G401 (cell line): Measurements from ENCODE around the gene PCDHB14. TPM values are rescaled to one million over a fixed set of nuclear protein-coding genes. Genes with fewer than 3 reads are reported as not detected.
"Not testable (repeated sequence)": the region's sequence is repeated elsewhere in the genome, so short reads cannot be mapped to it uniquely, and the experiment has no call there.

Source experiments
- DNase-seq: peaks from one replicate; pipeline ENCODE4 v3.0.0-alpha.2; 2015; ENCODE audit warnings: low spot score
- in situ Hi-C: cut with HindIII; loops from 2 replicates; pipeline ENCODE4 v1.10.0; 2016; ENCODE audit warnings: low sequenced_read_pairs, mixed read lengths
- total RNA-seq: library from RNA; depleted of rRNA; stranded (reverse); fragments of >200 nt; shearing (Covaris generic); gene quantifications from 2 replicates; pipeline ENCODE4 v1.2.3, GENCODE V29; 2014; rRNA removed

Gene PCDHB14
- total RNA-seq: 0.27 and 0.55 TPM in 2 replicates

DNA sequence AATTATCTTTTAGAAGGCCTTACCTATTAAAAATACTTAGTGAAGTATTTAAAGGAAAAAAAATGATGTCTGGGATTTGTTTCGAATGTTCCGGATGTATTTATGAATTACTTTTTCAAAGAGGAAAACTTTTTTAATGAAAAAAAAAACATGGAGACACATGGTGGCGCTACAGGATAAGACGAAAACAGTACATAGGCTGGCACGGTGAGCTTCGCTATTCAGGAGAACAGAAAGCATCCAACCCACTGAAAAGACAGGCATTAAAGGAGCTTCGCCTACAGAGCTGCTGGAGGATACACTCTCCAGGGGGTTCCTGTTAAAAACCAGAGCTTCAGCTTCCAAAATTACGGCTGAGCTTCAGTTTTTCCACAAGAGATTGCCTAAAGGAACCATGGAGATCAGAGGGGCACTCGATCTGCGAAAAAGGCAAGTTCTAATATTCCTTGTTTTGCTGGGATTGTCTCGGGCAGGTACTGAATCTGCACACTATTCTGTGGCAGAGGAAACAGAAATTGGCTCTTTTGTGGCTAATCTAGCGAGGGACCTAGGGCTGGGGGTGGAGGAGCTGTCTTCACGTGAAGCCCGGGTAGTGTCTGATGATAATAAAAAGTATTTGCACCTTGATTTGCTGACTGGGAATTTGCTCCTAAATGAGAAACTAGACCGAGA lies at the start of gene PCDHB14:
PCDHB14 (plus strand) TSS at position 232 of the 672 bp plus-strand sequence; CDS start at position 395, 163 bp downstream.
- DNase-seq: peak; percentile 58
- in situ Hi-C loops: no loop called here

DNA sequence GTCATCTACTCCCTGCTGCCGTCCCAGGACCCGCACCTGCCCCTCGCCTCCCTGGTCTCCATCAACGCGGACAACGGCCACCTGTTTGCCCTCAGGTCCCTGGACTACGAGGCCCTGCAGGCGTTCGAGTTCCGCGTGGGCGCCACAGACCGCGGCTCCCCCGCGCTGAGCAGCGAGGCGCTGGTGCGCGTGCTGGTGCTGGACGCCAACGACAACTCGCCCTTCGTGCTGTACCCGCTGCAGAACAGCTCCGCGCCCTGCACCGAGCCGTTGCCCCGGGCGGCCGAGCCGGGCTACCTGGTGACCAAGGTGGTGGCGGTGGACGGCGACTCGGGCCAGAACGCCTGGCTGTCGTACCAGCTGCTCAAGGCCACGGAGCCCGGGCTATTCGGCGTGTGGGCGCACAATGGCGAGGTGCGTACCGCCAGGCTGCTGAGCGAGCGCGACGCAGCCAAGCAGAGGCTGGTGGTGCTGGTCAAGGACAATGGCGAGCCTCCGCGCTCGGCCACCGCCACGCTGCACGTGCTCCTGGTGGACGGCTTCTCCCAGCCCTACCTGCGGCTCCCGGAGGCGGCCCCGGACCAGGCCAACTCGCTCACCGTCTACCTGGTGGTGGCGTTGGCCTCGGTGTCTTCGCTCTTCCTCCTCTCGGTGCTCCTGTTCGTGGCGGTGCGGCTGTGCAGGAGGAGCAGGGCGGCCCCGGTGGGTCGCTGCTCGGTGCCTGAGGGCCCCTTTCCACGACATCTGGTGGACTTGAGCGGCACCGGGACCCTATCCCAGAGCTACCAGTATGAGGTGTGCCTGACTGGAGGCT lies 48.6 kb upstream of the PCDHB14 start:
- not testable (repeated sequence) for DNase-seq
- in situ Hi-C loops: loop anchor here (25.0 kb wide), 1 partner anchor 388 kb away; no protein-coding TSS in a partner anchor

GRCh38 chr5:141175933-141176332 lies 47.2 kb upstream of the PCDHB14 start:
- in situ Hi-C loops: loop anchor here (25.0 kb wide), 1 partner anchor 386 kb away; no protein-coding TSS in a partner anchor
- no peak for DNase-seq

GRCh38 chr5:141177577-141178191 lies 45.5 kb upstream of the PCDHB14 start, which contains the start of gene PCDHB8:
PCDHB8 (plus strand) TSS chr5:141177790; CDS start chr5:141178035, 245 bp downstream.
- in situ Hi-C loops: loop anchor here (25.0 kb wide), 1 partner anchor 385 kb away; no protein-coding TSS in a partner anchor
- DNase-seq: not testable (repeated sequence)

DNA sequence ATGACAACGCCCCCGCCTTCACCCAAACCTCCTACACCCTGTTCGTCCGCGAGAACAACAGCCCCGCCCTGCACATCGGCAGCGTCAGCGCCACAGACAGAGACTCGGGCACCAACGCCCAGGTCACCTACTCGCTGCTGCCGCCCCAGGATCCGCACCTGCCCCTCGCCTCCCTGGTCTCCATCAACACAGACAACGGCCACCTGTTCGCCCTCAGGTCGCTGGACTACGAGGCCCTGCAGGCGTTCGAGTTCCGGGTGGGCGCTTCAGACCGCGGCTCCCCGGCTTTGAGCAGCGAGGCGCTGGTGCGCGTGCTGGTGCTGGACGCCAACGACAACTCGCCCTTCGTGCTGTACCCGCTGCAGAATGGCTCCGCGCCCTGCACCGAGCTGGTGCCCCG lies 43.8 kb upstream of the PCDHB14 start:
- not testable (repeated sequence) for DNase-seq
- in situ Hi-C loops: loop anchor here (25.0 kb wide), 1 partner anchor 383 kb away; no protein-coding TSS in a partner anchor

DNA sequence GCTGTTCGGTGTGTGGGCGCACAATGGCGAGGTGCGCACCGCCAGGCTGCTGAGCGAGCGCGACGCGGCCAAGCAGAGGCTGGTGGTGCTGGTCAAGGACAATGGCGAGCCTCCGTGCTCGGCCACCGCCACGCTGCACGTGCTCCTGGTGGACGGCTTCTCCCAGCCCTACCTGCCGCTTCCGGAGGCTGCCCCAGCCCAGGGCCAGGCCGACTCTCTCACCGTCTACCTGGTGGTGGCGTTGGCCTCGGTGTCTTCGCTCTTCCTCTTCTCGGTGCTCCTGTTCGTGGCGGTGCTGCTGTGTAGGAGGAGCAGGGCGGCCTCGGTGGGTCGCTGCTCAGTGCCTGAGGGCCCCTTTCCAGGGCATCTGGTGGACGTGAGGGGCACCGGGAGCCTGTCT lies 43.3 kb upstream of the PCDHB14 start:
- not testable (repeated sequence) for DNase-seq
- in situ Hi-C loops: loop anchor here (25.0 kb wide), 1 partner anchor 382 kb away; no protein-coding TSS in a partner anchor

DNA sequence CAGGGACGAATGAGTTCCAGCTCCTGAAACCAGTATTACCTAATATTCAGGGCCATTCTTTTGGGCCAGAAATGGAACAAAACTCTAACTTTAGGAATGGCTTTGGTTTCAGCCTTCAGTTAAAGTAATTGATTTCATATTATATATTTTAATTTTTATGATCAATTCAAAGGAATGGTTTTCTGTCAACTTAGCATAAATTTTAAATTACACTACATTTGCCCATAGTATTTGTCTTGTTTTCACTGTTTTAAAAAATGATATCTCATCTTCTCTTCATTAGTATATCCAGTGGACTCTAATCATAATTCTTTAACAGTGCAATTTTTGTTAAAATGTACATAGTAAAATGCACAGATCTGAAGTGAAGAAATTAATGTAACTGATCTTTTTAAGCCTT lies 42.8 kb upstream of the PCDHB14 start:
- in situ Hi-C loops: loop anchor here (25.0 kb wide), 1 partner anchor 382 kb away; no protein-coding TSS in a partner anchor
- no peak for DNase-seq

- DNase-seq: peak; percentile 72
- in situ Hi-C loops: loop anchor here (25.0 kb wide), 1 partner anchor 380 kb away; no protein-coding TSS in a partner anchor
These were observed 40.9 kb upstream of the PCDHB14 start, which contains the start of gene PCDHB16 for GRCh38 chr5:141182248-141182647. PCDHB16 (plus strand) TSS chr5:141182387; CDS start chr5:141182560, 173 bp downstream.

DNA sequence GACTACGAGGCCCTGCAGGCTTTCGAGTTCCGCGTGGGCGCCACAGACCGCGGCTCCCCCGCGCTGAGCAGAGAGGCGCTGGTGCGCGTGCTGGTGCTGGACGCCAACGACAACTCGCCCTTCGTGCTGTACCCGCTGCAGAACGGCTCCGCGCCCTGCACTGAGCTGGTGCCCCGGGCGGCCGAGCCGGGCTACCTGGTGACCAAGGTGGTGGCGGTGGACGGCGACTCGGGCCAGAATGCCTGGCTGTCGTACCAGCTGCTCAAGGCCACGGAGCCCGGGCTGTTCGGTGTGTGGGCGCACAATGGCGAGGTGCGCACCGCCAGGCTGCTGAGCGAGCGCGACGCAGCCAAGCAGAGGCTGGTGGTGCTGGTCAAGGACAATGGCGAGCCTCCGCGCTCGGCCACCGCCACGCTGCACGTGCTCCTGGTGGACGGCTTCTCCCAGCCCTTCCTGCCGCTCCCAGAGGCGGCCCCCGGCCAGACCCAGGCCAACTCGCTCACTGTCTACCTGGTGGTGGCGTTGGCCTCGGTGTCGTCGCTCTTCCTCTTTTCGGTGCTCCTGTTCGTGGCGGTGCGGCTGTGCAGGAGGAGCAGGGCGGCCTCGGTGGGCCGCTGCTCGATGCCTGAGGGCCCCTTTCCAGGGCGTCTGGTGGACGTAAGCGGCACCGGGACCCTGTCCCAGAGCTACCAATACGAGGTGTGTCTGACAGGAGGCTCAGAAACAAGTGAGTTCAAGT lies 38.9 kb upstream of the PCDHB14 start:
- in situ Hi-C loops: loop anchor here (25.0 kb wide), 1 partner anchor 378 kb away; no protein-coding TSS in a partner anchor
- DNase-seq: not testable (repeated sequence)

- DNase-seq: peak; percentile 34
- in situ Hi-C loops: loop anchor here (25.0 kb wide), 1 partner anchor 375 kb away; no protein-coding TSS in a partner anchor
These were observed 36.1 kb upstream of the PCDHB14 start, which contains the start of gene PCDHB9 for GRCh38 chr5:141186897-141187512. PCDHB9 (plus strand) TSS chr5:141187161; CDS start chr5:141187319, 158 bp downstream.

GRCh38 chr5:141188682-141189081 lies 34.5 kb upstream of the PCDHB14 start:
- in situ Hi-C loops: loop anchor here (25.0 kb wide), 1 partner anchor 374 kb away; no protein-coding TSS in a partner anchor
- DNase-seq: not testable (repeated sequence)

- in situ Hi-C loops: loop anchor here (25.0 kb wide), 1 partner anchor 373 kb away; no protein-coding TSS in a partner anchor
- DNase-seq: not testable (repeated sequence)
These were observed 34.0 kb upstream of the PCDHB14 start for GRCh38 chr5:141189131-141189530.

- DNase-seq: peak; percentile 57
- in situ Hi-C loops: loop anchor here (25.0 kb wide), 1 partner anchor 370 kb away; no protein-coding TSS in a partner anchor
These were observed 30.9 kb upstream of the PCDHB14 start, which contains the start of gene PCDHB10 for GRCh38 chr5:141192110-141192725. PCDHB10 (plus strand) TSS chr5:141192353; CDS start chr5:141192553, 200 bp downstream.

DNA sequence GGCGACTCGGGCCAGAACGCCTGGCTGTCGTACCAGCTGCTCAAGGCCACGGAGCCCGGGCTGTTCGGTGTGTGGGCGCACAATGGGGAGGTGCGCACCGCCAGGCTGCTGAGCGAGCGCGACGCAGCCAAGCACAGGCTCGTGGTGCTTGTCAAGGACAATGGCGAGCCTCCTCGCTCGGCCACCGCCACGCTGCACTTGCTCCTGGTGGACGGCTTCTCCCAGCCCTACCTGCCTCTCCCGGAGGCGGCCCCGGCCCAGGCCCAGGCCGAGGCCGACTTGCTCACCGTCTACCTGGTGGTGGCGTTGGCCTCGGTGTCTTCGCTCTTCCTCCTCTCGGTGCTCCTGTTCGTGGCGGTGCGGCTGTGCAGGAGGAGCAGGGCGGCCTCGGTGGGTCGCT lies 28.8 kb upstream of the PCDHB14 start:
- in situ Hi-C loops: loop anchor here (25.0 kb wide), 1 partner anchor 368 kb away; no protein-coding TSS in a partner anchor

DNA sequence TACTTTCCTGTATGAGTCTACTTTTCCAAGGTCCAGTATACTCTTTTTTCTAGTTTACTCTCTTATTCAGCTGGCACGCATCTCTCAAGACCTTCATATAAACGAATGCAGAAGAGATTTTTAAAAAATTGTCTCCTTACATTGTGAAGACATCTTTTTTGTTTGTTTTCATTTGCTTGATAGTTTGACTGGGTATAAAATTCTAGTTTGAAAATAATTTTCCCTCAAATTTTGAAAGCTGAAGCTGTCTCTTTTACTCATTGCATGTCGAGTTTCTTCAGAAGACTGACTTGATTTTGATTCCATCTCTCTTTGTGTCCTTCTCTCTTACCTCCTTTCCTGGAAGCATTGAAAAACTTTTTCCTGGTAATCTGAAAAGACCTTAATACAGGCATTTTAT lies 26.8 kb upstream of the PCDHB14 start:
- in situ Hi-C loops: loop anchor here (25.0 kb wide), 1 partner anchor 366 kb away; no protein-coding TSS in a partner anchor
- DNase-seq: no peak

More for the DNA sequence above, 28.8 kb upstream of the PCDHB14 start:
- DNase-seq: not testable (repeated sequence)

DNA sequence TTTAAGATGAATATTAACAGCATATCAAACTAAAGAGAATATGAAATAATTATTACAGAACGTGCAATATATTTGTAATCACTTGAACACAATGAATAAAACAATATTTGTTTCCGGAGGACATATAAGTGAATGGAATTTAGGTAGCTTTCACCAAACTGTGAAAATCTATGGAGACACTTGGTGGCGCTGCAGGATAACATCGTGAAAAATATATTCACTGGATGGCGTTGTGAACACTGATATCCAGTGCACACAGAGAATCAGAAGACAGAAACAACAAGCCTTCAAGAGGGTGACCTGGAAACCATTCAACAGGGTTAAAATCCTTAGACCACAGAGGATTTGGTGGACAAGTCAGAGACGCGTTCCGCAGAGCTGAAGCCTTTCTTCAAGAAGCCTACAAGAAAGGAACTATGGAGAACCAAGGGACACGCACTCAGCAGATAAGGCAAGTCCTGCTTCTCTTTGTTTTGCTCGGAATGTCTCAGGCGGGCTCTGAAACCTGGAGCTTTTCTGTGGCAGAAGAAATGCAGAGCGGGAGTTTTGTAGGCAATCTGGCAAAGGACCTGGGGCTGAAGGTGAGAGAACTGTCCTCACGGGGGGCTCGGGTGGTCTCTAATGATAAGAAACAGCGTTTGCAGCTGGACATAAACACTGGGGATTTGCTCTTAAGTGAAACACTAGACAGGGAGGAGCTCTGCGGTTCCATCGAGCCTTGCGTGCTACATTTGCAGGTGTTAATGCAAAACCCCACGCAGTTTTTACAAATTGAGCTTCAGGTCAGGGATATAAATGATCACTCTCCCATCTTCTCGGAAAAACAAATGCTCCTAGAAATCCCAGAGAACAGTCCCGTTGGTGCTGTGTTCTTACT lies 23.5 kb upstream of the PCDHB14 start, which contains the start of gene PCDHB11:
PCDHB11 (plus strand) TSS at position 269 of the 877 bp plus-strand sequence; CDS start at position 417, 148 bp downstream.
- peak; percentile 51 for DNase-seq
- in situ Hi-C loops: loop anchor here (25.0 kb wide), 1 partner anchor 363 kb away; no protein-coding TSS in a partner anchor
